Measurements from ENCODE around the gene CTDSPL.

- TF ChIP-seq CTCF (IDR thresholded peaks at IDR 0.05) (no peak), POLR2A (IDR thresholded peaks at IDR 0.05) (no peak)
These were observed 42.1 kb upstream of the CTDSPL start for GRCh38 chr3:37819591-37819990.

Measured in suprapubic skin (tissue), 3 donors.